PC-9 (cell line): ENCODE measurements around the gene SYK. TPM values are rescaled to one million over a fixed set of nuclear protein-coding genes. Genes with fewer than 3 reads are reported as not detected.
"Not testable (repeated sequence)": the region's sequence is repeated elsewhere in the genome, so short reads cannot be mapped to it uniquely, and the experiment has no call there.

Experiments
- BruUV-seq: library from RNA; stranded (reverse); fragments of 400-500 nt; replicated peaks from 2 replicates; lab custom pipeline; 2021; lab: Mats Ljungman, UMichigan
- CTCF ChIA-PET: fragments of 300-600 bp; sonication (Branson Sonifier 250); formaldehyde crosslinking; loops from one replicate; lab custom pipeline; 2022; ENCODE audit warnings: antibody characterized with exemption; lab: Charles Lee
- POLR2A ChIA-PET: fragments of 300-600 bp; sonication (Branson Sonifier 250); formaldehyde crosslinking; loops from one replicate; lab custom pipeline; 2022; ENCODE audit warnings: antibody characterized with exemption; ENCODE audit not compliant: unreplicated experiment; lab: Charles Lee
- DNase-seq, 2 experiments: peaks; one replicate each; pipeline versions ENCODE4 v3.0.0 to v3.0.0-alpha.2; 2015 to 2022; ENCODE audit warnings: mixed read lengths in 1 of 2
- H2AFZ ChIP-seq: fragments of 200-600 bp; sonication (generic); 2 replicates; pipeline ENCODE4 v1.8.1; 2017; ENCODE audit warnings: antibody characterized with exemption
- H3F3A ChIP-seq: fragments of 200-600 bp; sonication (generic); 2 replicates; pipeline ENCODE4 v1.8.1; 2017; ENCODE audit warnings: antibody characterized with exemption, mild to moderate bottlenecking, low read depth; ENCODE audit not compliant: insufficient read depth
- H3K27ac ChIP-seq: fragments of 200-600 bp; sonication (generic); 2 replicates; pipeline ENCODE4 v1.6.1; 2016; ENCODE audit warnings: mixed run types
- H3K27me3 ChIP-seq: fragments of 200-600 bp; sonication (generic); 2 replicates; pipeline ENCODE4 v1.6.1; 2016; ENCODE audit warnings: low read depth, mixed run types; ENCODE audit not compliant: insufficient read depth
- H3K36me3 ChIP-seq: fragments of 200-600 bp; sonication (generic); 2 replicates; pipeline ENCODE4 v1.6.1; 2016; ENCODE audit warnings: low read depth, mixed run types
- H3K4me1 ChIP-seq: fragments of 200-600 bp; sonication (generic); replicated peaks from 2 replicates; pipeline ENCODE4 v1.6.1; 2016; ENCODE audit warnings: mixed run types; ENCODE audit not compliant: insufficient read depth
- H3K4me2 ChIP-seq: fragments of 200-600 bp; sonication (generic); 2 replicates; pipeline ENCODE4 v1.6.1; 2017; ENCODE audit warnings: mixed run types
- H3K4me3 ChIP-seq: fragments of 200-600 bp; sonication (generic); 2 replicates; pipeline ENCODE4 v1.6.1; 2016; ENCODE audit warnings: mixed run types
- H3K79me2 ChIP-seq: fragments of 200-600 bp; sonication (generic); 2 replicates; pipeline ENCODE4 v1.6.1; 2017; ENCODE audit warnings: low read depth, mixed run types
- H3K9me2 ChIP-seq: fragments of 200-600 bp; sonication (generic); 2 replicates; pipeline ENCODE4 v1.8.1; 2017; ENCODE audit warnings: mild to moderate bottlenecking; ENCODE audit not compliant: insufficient read depth
- H3K9me3 ChIP-seq: fragments of 200-600 bp; sonication (generic); 2 replicates; pipeline ENCODE4 v1.8.1; 2016; ENCODE audit warnings: low read depth; ENCODE audit not compliant: insufficient read depth
- H4K20me1 ChIP-seq: fragments of 200-600 bp; sonication (generic); 2 replicates; pipeline ENCODE4 v1.8.1; 2017; ENCODE audit not compliant: insufficient read depth
- EZH2 ChIP-seq: fragments of 200-600 bp; sonication (generic); IDR thresholded peaks from 2 replicates; pipeline ENCODE4 v1.8.0; 2017; ENCODE audit warnings: antibody characterized with exemption, low read depth
- intact Hi-C: fragments of 100-400 bp; cut with micrococcal nuclease; formaldehyde crosslinking; loops from one replicate; pipeline ENCODE4 v1.10.0; 2022; ENCODE audit not compliant: unreplicated experiment
- total RNA-seq: library from RNA; stranded (reverse); gene quantifications from 2 replicates; pipeline ENCODE4 v1.2.3, GENCODE V29; 2021
- TF ChIP-seq, protein P1 (sequence below): fragments of 200-600 bp; sonication (generic); conservative IDR thresholded peaks from 2 replicates; pipeline ENCODE4 v1.6.1; 2017; ENCODE audit warnings: mixed run types, antibody characterized with exemption, mild to moderate bottlenecking, moderate library complexity

Gene SYK
- total RNA-seq, 1 experiment from 2014 or later = 32.1 TPM

DNA sequence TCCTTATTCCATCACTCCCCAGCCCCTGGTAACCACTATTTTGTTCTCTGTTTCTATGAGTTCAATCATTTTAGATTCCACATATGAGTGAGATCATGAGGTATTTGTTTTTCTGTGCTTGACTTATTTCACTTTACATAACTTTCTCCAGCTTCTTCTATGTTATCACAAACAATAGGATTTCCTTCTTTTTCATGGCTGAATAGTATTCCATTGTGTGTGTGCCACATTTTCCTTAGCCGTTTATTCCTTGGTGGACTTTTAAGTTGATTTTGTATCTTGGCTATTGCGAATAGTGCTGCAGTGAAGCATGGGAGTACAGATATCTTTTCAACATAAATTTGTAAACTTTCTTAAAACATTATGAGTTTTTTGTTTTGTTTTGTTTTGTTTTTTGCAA lies 15.1 kb downstream of the SYK start:
- no peak overlapping the region for H3K4me2 ChIP-seq
- POLR2A ChIA-PET = no interaction called here
- H3K27me3 ChIP-seq = no peaks in the 10 kb centered on the region
- no peaks in the 10 kb centered on the region for H3K79me2 ChIP-seq
- no peaks in the 10 kb centered on the region for H3K4me1 ChIP-seq
- BruUV-seq = no TSS peak
- H3K27ac ChIP-seq = no peak overlapping the region
- H4K20me1 ChIP-seq = no peaks in the 10 kb centered on the region
- H3F3A ChIP-seq = no peaks in the 10 kb centered on the region
- intact Hi-C loops = no loop called here
- CTCF ChIA-PET = no interaction called here
- TF ChIP-seq, protein P1, sequence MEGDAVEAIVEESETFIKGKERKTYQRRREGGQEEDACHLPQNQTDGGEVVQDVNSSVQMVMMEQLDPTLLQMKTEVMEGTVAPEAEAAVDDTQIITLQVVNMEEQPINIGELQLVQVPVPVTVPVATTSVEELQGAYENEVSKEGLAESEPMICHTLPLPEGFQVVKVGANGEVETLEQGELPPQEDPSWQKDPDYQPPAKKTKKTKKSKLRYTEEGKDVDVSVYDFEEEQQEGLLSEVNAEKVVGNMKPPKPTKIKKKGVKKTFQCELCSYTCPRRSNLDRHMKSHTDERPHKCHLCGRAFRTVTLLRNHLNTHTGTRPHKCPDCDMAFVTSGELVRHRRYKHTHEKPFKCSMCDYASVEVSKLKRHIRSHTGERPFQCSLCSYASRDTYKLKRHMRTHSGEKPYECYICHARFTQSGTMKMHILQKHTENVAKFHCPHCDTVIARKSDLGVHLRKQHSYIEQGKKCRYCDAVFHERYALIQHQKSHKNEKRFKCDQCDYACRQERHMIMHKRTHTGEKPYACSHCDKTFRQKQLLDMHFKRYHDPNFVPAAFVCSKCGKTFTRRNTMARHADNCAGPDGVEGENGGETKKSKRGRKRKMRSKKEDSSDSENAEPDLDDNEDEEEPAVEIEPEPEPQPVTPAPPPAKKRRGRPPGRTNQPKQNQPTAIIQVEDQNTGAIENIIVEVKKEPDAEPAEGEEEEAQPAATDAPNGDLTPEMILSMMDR = no peak
- TF ChIP-seq EZH2 = no peak
- DNase-seq = no peak
- H3K9me2 ChIP-seq = no peaks in the 10 kb centered on the region
- no peak overlapping the region for H2AFZ ChIP-seq
- no peaks in the 10 kb centered on the region for H3K9me3 ChIP-seq
- H3K4me3 ChIP-seq = no peak overlapping the region
- no peaks in the 10 kb centered on the region; the same call in 1 of the 2 replicates for H3K36me3 ChIP-seq

DNA sequence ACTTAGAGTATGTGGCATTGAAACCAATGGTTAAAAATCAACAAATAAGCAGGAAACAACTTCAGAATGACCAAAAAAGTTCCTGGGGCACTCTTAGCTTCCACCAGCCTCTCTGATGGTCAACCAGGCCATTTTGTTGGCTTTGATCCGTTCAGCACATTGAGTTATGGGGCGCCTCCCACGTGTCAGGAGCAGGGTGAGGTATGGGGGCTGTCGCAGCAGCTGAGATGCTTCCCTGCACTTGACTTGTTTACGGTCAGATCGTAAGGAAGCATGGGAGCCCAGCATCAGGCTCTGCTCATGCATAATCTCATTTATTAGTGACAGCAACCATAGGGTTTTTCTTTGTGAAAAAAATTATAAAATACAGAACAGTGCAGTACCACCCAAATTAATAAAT lies 16.7 kb downstream of the SYK start:
- intact Hi-C loops = no loop called here
- Histone ChIP-seq H3K4me3 (no peak overlapping the region), H4K20me1 (no peaks in the 10 kb centered on the region), H3F3A (no peaks in the 10 kb centered on the region), H3K27ac (no peak overlapping the region), H3K4me1 (no peaks in the 10 kb centered on the region), H3K9me3 (peaks cover 5% of the 10 kb centered on the region; the same call in 1 of the 2 replicates), H3K4me2 (no peak overlapping the region), H3K9me2 (no peaks in the 10 kb centered on the region), H2AFZ (no peak overlapping the region), H3K36me3 (peaks cover 1% of the 10 kb centered on the region; the same call in 1 of the 2 replicates), H3K27me3 (no peaks in the 10 kb centered on the region), H3K79me2 (no peaks in the 10 kb centered on the region)
- POLR2A ChIA-PET = no interaction called here
- no peak for DNase-seq
- no TSS peak for BruUV-seq
- no peak for TF ChIP-seq EZH2
- TF ChIP-seq, protein P1 = no peak
- CTCF ChIA-PET = interaction anchor here (0.6 kb wide), 1 partner anchor 909 kb away, joined by 3 read pairs; no protein-coding TSS in a partner anchor

DNA sequence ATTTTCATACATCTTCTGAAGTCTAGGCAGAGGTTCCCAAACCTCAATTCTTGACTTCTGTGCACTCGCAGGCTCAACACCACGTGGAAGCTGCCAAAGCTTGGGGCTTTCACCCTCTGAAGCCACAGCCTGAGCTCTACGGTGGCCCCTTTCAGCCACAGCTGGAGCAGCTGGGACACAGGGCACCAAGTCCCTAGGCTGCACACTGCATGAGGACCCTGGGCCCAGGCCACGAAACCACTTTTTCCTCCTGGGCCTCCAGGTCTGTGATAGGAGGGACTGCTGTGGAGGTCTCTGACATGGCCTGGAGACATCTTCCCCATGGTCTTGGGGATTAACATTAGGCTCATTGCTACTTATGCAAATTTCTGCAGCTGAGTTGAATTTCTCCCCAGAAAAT lies 18.8 kb downstream of the SYK start:
- BruUV-seq, H2AFZ ChIP-seq, H3F3A ChIP-seq, H3K4me3 ChIP-seq, H3K36me3 ChIP-seq, CTCF ChIA-PET, H3K9me3 ChIP-seq, H3K79me2 ChIP-seq, H3K27ac ChIP-seq, H3K9me2 ChIP-seq, H3K4me2 ChIP-seq, POLR2A ChIA-PET, H3K27me3 ChIP-seq, DNase-seq, H3K4me1 ChIP-seq, H4K20me1 ChIP-seq, intact Hi-C loops: not testable (repeated sequence)

DNA sequence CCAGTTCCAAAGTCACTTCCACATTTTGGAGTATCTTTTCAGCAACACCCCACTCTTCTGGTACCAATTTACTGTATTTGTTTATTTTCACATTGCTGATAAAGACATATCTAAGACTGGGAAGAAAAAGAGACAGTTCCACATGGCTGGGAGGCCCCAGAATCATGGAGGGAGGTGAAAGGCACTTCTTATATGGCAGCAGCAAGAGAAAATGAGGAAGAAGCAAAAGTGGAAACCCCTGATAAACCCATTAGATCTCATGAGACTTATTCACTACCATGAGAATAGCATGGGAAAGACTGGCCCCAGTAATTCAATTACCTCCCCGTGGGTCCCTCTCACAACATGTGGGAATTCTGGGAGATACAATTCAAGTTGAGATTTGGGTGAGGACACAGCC lies 19.6 kb downstream of the SYK start:
- CTCF ChIA-PET, H3K36me3 ChIP-seq, H3K79me2 ChIP-seq, H3K9me2 ChIP-seq, H3K9me3 ChIP-seq, H2AFZ ChIP-seq, intact Hi-C loops, H4K20me1 ChIP-seq, POLR2A ChIA-PET, H3K4me3 ChIP-seq, H3K4me2 ChIP-seq, DNase-seq, H3K27ac ChIP-seq, BruUV-seq, H3K27me3 ChIP-seq, H3K4me1 ChIP-seq, H3F3A ChIP-seq: not testable (repeated sequence)
